Measurements from ENCODE around the gene STT3A. TPM values are rescaled to one million over a fixed set of nuclear protein-coding genes. Genes with fewer than 3 reads are reported as not detected.

The STT3A gene
- total and polyA plus RNA-seq, 2 experiments from 2014 or later: 91.7 to 156 TPM

DNA sequence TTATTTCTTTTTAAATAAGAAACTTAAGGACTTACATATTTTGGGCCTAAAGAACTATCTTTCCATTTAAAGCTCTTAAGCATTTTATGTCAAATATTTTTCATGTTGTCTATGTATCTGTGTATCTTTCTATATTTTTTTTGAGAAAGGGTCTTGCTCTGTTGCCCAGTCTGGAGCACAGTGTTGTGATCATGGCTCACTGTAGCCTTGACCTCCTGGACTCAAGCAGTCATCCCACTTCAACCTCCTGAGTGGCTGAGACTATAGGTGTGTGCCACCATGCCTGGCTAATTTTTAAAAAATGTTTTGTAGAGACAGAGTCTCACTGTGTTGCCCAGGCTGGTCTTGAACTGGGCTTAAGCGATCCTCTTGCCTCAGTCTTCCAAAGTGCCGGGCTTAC is 8.0 kb downstream of the STT3A start:
- Histone ChIP-seq H2AFZ (no peak overlapping the region), H3K4me3 (no peak overlapping the region), H3K4me1 (ENCODE audit: insufficient read depth) (no peaks in the 10 kb centered on the region), H3K27me3 (ENCODE audit: insufficient read depth) (no peaks in the 10 kb centered on the region), H3K36me3 (ENCODE audit: insufficient read depth) (peaks cover 73% of the 10 kb centered on the region), H3K27ac (ENCODE audit: low read depth) (no peak overlapping the region), H3F3A (replicated peaks; ENCODE audit: low read depth) (no peaks in the 10 kb centered on the region), H3K4me2 (no peak overlapping the region), H3K79me2 (replicated peaks; ENCODE audit: insufficient read depth) (peaks cover 19% of the 10 kb centered on the region), H3K9me2 (ENCODE audit: insufficient read depth) (no peaks in the 10 kb centered on the region), H4K20me1 (replicated peaks; ENCODE audit: insufficient read depth) (peaks cover 27% of the 10 kb centered on the region)
- no peak overlapping the region for H3K4me3 Mint-ChIP-seq
- no peak for DNase-seq (ENCODE audit: low spot score)
- no peaks in the 10 kb centered on the region for H3K27me3 Mint-ChIP-seq (ENCODE audit: insufficient read depth, low read depth, poor library complexity)
- no peak overlapping the region for H3K27ac Mint-ChIP-seq
- no peaks in the 10 kb centered on the region for H3K9me3 Mint-ChIP-seq
- ATAC-seq: no peak
- TF ChIP-seq JUNB (IDR thresholded peaks at IDR 0.05; ENCODE audit: unreplicated experiment) (no peak), CREB1 (CRISPR knock-in tag; IDR thresholded peaks at IDR 0.05; ENCODE audit: low read depth) (no peak), REST (IDR thresholded peaks at IDR 0.05; ENCODE audit: unreplicated experiment) (no peak), STAT1 (IDR thresholded peaks at IDR 0.05; ENCODE audit: unreplicated experiment) (no peak), ZNF114 (CRISPR knock-in tag; IDR thresholded peaks at IDR 0.05) (no peak), POLR2AphosphoS5 (IDR thresholded peaks at IDR 0.05; ENCODE audit: low read depth) (no peak), EZH2phosphoT487 (IDR thresholded peaks at IDR 0.05; ENCODE audit: unreplicated experiment) (no peak), EZH2 (IDR thresholded peaks at IDR 0.05; ENCODE audit: low read depth, unreplicated experiment) (no peak)
- TF ChIP-seq, protein P1, sequence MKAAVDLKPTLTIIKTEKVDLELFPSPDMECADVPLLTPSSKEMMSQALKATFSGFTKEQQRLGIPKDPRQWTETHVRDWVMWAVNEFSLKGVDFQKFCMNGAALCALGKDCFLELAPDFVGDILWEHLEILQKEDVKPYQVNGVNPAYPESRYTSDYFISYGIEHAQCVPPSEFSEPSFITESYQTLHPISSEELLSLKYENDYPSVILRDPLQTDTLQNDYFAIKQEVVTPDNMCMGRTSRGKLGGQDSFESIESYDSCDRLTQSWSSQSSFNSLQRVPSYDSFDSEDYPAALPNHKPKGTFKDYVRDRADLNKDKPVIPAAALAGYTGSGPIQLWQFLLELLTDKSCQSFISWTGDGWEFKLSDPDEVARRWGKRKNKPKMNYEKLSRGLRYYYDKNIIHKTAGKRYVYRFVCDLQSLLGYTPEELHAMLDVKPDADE (IDR thresholded peaks at IDR 0.05): no peak
- TF ChIP-seq, protein P2, sequence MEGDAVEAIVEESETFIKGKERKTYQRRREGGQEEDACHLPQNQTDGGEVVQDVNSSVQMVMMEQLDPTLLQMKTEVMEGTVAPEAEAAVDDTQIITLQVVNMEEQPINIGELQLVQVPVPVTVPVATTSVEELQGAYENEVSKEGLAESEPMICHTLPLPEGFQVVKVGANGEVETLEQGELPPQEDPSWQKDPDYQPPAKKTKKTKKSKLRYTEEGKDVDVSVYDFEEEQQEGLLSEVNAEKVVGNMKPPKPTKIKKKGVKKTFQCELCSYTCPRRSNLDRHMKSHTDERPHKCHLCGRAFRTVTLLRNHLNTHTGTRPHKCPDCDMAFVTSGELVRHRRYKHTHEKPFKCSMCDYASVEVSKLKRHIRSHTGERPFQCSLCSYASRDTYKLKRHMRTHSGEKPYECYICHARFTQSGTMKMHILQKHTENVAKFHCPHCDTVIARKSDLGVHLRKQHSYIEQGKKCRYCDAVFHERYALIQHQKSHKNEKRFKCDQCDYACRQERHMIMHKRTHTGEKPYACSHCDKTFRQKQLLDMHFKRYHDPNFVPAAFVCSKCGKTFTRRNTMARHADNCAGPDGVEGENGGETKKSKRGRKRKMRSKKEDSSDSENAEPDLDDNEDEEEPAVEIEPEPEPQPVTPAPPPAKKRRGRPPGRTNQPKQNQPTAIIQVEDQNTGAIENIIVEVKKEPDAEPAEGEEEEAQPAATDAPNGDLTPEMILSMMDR (conservative IDR thresholded peaks at IDR 0.05; ENCODE audit: low read depth in 2 of 2): no peak
- TF ChIP-seq, protein P3, sequence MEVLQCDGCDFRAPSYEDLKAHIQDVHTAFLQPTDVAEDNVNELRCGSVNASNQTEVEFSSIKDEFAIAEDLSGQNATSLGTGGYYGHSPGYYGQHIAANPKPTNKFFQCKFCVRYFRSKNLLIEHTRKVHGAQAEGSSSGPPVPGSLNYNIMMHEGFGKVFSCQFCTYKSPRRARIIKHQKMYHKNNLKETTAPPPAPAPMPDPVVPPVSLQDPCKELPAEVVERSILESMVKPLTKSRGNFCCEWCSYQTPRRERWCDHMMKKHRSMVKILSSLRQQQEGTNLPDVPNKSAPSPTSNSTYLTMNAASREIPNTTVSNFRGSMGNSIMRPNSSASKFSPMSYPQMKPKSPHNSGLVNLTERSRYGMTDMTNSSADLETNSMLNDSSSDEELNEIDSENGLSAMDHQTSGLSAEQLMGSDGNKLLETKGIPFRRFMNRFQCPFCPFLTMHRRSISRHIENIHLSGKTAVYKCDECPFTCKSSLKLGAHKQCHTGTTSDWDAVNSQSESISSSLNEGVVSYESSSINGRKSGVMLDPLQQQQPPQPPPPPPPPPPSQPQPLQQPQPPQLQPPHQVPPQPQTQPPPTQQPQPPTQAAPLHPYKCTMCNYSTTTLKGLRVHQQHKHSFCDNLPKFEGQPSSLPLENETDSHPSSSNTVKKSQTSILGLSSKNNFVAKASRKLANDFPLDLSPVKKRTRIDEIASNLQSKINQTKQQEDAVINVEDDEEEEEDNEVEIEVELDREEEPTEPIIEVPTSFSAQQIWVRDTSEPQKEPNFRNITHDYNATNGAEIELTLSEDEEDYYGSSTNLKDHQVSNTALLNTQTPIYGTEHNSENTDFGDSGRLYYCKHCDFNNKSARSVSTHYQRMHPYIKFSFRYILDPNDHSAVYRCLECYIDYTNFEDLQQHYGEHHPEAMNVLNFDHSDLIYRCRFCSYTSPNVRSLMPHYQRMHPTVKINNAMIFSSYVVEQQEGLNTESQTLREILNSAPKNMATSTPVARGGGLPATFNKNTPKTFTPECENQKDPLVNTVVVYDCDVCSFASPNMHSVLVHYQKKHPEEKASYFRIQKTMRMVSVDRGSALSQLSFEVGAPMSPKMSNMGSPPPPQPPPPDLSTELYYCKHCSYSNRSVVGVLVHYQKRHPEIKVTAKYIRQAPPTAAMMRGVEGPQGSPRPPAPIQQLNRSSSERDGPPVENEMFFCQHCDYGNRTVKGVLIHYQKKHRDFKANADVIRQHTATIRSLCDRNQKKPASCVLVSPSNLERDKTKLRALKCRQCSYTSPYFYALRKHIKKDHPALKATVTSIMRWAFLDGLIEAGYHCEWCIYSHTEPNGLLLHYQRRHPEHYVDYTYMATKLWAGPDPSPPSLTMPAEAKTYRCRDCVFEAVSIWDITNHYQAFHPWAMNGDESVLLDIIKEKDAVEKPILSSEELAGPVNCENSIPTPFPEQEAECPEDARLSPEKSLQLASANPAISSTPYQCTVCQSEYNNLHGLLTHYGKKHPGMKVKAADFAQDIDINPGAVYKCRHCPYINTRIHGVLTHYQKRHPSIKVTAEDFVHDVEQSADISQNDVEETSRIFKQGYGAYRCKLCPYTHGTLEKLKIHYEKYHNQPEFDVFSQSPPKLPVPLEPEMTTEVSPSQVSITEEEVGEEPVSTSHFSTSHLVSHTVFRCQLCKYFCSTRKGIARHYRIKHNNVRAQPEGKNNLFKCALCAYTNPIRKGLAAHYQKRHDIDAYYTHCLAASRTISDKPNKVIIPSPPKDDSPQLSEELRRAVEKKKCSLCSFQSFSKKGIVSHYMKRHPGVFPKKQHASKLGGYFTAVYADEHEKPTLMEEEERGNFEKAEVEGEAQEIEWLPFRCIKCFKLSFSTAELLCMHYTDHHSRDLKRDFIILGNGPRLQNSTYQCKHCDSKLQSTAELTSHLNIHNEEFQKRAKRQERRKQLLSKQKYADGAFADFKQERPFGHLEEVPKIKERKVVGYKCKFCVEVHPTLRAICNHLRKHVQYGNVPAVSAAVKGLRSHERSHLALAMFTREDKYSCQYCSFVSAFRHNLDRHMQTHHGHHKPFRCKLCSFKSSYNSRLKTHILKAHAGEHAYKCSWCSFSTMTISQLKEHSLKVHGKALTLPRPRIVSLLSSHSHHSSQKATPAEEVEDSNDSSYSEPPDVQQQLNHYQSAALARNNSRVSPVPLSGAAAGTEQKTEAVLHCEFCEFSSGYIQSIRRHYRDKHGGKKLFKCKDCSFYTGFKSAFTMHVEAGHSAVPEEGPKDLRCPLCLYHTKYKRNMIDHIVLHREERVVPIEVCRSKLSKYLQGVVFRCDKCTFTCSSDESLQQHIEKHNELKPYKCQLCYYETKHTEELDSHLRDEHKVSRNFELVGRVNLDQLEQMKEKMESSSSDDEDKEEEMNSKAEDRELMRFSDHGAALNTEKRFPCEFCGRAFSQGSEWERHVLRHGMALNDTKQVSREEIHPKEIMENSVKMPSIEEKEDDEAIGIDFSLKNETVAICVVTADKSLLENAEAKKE (CRISPR knock-in tag; IDR thresholded peaks at IDR 0.05): no peak
- peaks cover 77% of the 10 kb centered on the region for H3K36me3 Mint-ChIP-seq (ENCODE audit: low read depth)
- H3K4me1 Mint-ChIP-seq: no peaks in the 10 kb centered on the region

All from GM23338 (cell line).